ENCODE results near the gene DEFB113.

The DEFB113 gene, protein sequence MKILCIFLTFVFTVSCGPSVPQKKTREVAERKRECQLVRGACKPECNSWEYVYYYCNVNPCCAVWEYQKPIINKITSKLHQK

DNA sequence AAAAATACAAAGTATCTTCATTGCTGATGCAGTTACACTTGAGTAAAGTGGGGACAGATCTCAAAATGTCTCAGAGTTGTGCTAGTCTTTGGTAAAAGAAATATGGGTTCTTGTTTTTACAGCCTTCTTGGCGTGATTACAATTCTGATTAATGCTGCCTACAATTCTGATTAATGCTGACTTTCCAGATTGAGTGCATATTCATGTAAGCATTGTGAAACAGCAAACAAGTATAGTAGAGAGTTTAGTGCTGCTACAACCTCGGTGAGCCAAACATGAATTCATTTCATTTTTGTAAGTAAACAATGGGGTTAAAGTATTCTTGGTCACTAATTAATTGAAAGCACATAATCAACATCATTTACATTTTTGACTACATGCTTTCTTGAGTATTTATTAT, at the start of gene DEFB113:
TSS of gene DEFB113 (minus strand) at position 21 of the 400 bp plus-strand sequence. CDS start at position 21, 0 bp downstream.
- Histone ChIP-seq H3K4me3 (ENCODE audit: low read depth in 1 of 2, low read length in 2 of 2) (no peak within 1 kb of the TSS), H3K9me3 (ENCODE audit: control insufficient read depth in 1 of 2, low read length in 2 of 2) (no peaks in the 10 kb centered on the region), H3K4me1 (ENCODE audit: control insufficient read depth in 1 of 2, insufficient read depth in 2 of 2, low read length in 2 of 2) (no peaks in the 10 kb centered on the region), H3K27ac (ENCODE audit: low read depth, low read length) (no peak within 1 kb of the TSS), H3K9ac (ENCODE audit: low read depth in 1 of 2, low read length in 2 of 2) (no peak within 1 kb of the TSS), H3K36me3 (ENCODE audit: control insufficient read depth in 1 of 2, insufficient read depth in 2 of 2, low read length in 2 of 2) (no peaks in the 10 kb centered on the region), H3K27me3 (ENCODE audit: control insufficient read depth in 1 of 2, insufficient read depth in 2 of 2, low read length in 2 of 2) (no peaks in the 10 kb centered on the region)

DNA sequence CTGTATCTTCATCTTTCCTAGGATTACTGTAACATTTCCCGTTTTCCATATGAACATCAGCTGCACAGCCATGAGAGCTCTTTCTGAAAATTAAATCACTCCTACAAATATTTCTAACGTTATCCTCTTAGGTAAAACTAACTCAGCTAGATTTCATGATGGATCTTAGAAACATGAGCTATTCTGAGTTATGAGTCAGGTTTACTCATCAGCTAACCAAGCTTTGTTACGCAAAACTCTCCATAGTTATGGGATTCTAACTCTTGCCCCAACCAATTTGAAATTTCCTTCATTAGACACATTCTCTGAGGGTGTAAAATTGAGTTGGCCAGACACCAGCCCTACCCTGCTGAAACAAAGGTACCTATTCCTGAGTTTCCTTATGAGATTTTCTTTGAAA, 38.4 kb upstream of the DEFB113 start:
- Histone ChIP-seq H3K27ac (ENCODE audit: low read depth, low read length) (no peak overlapping the region), H3K36me3 (ENCODE audit: control insufficient read depth in 1 of 2, insufficient read depth in 2 of 2, low read length in 2 of 2) (no peaks in the 10 kb centered on the region), H3K9me3 (ENCODE audit: control insufficient read depth in 1 of 2, low read length in 2 of 2) (no peaks in the 10 kb centered on the region), H3K27me3 (ENCODE audit: control insufficient read depth in 1 of 2, insufficient read depth in 2 of 2, low read length in 2 of 2) (no peaks in the 10 kb centered on the region), H3K4me1 (ENCODE audit: control insufficient read depth in 1 of 2, insufficient read depth in 2 of 2, low read length in 2 of 2) (no peaks in the 10 kb centered on the region), H3K4me3 (ENCODE audit: low read depth in 1 of 2, low read length in 2 of 2) (no peak overlapping the region), H3K9ac (ENCODE audit: low read depth in 1 of 2, low read length in 2 of 2) (no peak overlapping the region)

DNA sequence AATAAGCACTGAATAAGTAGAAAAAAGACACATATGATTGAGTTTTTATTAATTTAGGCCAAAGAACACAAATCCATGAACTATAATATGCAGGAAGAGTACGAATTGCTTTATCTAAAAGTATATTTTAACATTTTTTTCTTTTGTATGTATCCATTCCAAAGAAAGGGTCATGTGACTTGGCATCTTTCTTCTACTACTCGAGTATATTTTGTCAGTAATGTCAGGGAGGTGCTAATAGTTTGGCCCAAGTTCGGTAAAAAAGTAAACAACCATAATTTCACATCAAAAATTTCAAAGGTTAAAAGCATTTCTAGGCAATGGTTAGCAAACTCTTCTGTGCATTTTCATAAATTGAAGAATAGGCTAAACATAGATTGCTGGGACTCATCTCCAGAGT, 33.7 kb upstream of the DEFB113 start:
- Histone ChIP-seq H3K9ac (ENCODE audit: low read depth in 1 of 2, low read length in 2 of 2) (no peak overlapping the region), H3K27me3 (ENCODE audit: control insufficient read depth in 1 of 2, insufficient read depth in 2 of 2, low read length in 2 of 2) (no peaks in the 10 kb centered on the region), H3K4me3 (ENCODE audit: low read depth in 1 of 2, low read length in 2 of 2) (no peak overlapping the region), H3K9me3 (ENCODE audit: control insufficient read depth in 1 of 2, low read length in 2 of 2) (no peaks in the 10 kb centered on the region), H3K4me1 (ENCODE audit: control insufficient read depth in 1 of 2, insufficient read depth in 2 of 2, low read length in 2 of 2) (no peaks in the 10 kb centered on the region), H3K27ac (ENCODE audit: low read depth, low read length) (no peak overlapping the region), H3K36me3 (ENCODE audit: control insufficient read depth in 1 of 2, insufficient read depth in 2 of 2, low read length in 2 of 2) (no peaks in the 10 kb centered on the region)

DNA sequence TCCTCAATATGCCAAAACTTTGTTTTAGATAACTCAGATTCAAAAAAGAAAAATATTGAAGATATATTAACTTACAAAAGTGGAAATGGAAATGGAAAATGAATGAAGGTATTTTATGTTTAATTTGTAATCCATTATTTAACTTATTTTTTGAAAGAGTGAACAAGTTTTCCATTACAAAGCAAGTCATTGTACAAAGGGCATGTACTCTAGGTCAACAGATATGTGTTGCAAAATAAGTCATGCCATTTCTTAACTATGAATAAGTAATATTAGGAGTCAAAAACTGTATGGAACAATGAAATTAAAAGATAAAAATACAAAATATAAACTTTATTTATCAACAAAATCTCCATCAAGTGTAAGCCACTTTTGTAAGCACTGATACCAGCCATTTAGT, 25.9 kb upstream of the DEFB113 start:
- Histone ChIP-seq H3K9ac (ENCODE audit: low read depth in 1 of 2, low read length in 2 of 2) (no peak overlapping the region), H3K27me3 (ENCODE audit: control insufficient read depth in 1 of 2, insufficient read depth in 2 of 2, low read length in 2 of 2) (no peaks in the 10 kb centered on the region), H3K9me3 (ENCODE audit: control insufficient read depth in 1 of 2, low read length in 2 of 2) (no peaks in the 10 kb centered on the region), H3K27ac (ENCODE audit: low read depth, low read length) (no peak overlapping the region), H3K36me3 (ENCODE audit: control insufficient read depth in 1 of 2, insufficient read depth in 2 of 2, low read length in 2 of 2) (no peaks in the 10 kb centered on the region), H3K4me1 (ENCODE audit: control insufficient read depth in 1 of 2, insufficient read depth in 2 of 2, low read length in 2 of 2) (no peaks in the 10 kb centered on the region), H3K4me3 (ENCODE audit: low read depth in 1 of 2, low read length in 2 of 2) (no peak overlapping the region)

DNA sequence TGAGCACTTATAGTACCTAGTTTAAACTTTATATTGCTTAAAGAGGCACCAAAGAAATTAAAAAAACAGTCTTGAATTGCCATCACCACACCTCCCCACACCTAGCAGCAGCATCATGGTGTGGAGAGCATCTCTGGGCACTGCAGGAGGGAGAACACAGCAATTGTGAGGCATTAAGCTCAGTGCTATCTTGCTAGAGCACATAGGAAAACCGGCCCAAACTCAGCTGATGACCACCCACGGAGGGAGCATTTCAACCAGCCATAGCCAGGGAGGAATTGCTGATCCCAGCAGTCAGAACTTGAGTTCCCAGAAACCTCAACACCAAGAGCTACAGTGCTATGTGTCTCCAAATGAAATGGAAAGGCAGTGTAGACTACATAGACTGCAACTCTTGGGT, 19.5 kb upstream of the DEFB113 start:
- H3K36me3 ChIP-seq (ENCODE audit: control insufficient read depth in 1 of 2, insufficient read depth in 2 of 2, low read length in 2 of 2): no peaks in the 10 kb centered on the region
- H3K27ac ChIP-seq (ENCODE audit: low read depth, low read length): no peak overlapping the region
- H3K27me3 ChIP-seq (ENCODE audit: control insufficient read depth in 1 of 2, insufficient read depth in 2 of 2, low read length in 2 of 2): no peaks in the 10 kb centered on the region
- H3K9me3 ChIP-seq (ENCODE audit: control insufficient read depth in 1 of 2, low read length in 2 of 2): no peaks in the 10 kb centered on the region
- H3K9ac ChIP-seq (ENCODE audit: low read depth in 1 of 2, low read length in 2 of 2): no peak overlapping the region
- no peaks in the 10 kb centered on the region for H3K4me1 ChIP-seq (ENCODE audit: control insufficient read depth in 1 of 2, insufficient read depth in 2 of 2, low read length in 2 of 2)
- H3K4me3 ChIP-seq (ENCODE audit: low read depth in 1 of 2, low read length in 2 of 2): no peak overlapping the region

DNA sequence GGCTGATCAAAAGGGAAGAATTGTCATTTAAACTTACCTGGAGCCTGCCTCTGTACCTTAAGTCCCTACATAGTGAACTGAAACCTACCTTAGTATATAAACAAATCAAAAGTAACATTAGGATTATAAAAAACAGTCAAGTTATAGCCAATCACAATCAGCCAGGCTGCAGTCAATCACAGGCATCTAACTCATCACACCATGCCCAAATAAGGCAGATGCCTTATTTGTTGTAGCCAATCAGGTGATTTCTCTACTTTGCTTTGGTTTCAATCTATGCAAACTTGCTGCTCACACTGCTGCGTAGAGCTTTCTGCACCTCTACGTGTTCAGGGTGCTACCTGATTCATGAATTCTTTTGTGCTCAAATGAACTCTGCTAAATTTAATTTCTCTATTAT, 18.3 kb upstream of the DEFB113 start:
- Histone ChIP-seq H3K27ac (ENCODE audit: low read depth, low read length) (no peak overlapping the region), H3K9ac (ENCODE audit: low read depth in 1 of 2, low read length in 2 of 2) (no peak overlapping the region), H3K36me3 (ENCODE audit: control insufficient read depth in 1 of 2, insufficient read depth in 2 of 2, low read length in 2 of 2) (no peaks in the 10 kb centered on the region), H3K4me3 (ENCODE audit: low read depth in 1 of 2, low read length in 2 of 2) (no peak overlapping the region), H3K4me1 (ENCODE audit: control insufficient read depth in 1 of 2, insufficient read depth in 2 of 2, low read length in 2 of 2) (no peaks in the 10 kb centered on the region), H3K9me3 (ENCODE audit: control insufficient read depth in 1 of 2, low read length in 2 of 2) (no peaks in the 10 kb centered on the region), H3K27me3 (ENCODE audit: control insufficient read depth in 1 of 2, insufficient read depth in 2 of 2, low read length in 2 of 2) (no peaks in the 10 kb centered on the region)

DNA sequence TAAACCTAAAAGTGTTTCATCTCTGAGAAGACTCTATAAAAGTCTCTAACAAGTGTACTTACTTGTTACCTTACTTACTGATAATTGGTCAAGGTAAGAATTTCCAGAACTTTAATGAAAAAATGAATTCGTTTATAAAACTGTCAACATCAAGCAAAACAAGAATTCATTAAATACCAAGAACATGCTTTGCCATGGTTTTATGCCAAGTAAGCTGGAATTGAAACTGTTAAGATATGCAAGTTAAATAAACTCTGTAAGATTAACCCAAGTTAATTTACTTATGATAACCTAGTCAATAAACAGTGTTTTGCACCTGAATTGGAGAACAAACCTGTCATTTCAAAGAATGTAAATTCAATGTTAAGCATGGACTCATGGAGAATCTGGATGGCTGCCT, 17.1 kb upstream of the DEFB113 start:
- H3K9me3 ChIP-seq (ENCODE audit: control insufficient read depth in 1 of 2, low read length in 2 of 2): no peaks in the 10 kb centered on the region
- H3K27ac ChIP-seq (ENCODE audit: low read depth, low read length): no peak overlapping the region
- H3K36me3 ChIP-seq (ENCODE audit: control insufficient read depth in 1 of 2, insufficient read depth in 2 of 2, low read length in 2 of 2): no peaks in the 10 kb centered on the region
- no peak overlapping the region for H3K4me3 ChIP-seq (ENCODE audit: low read depth in 1 of 2, low read length in 2 of 2)
- no peak overlapping the region for H3K9ac ChIP-seq (ENCODE audit: low read depth in 1 of 2, low read length in 2 of 2)
- no peaks in the 10 kb centered on the region for H3K4me1 ChIP-seq (ENCODE audit: control insufficient read depth in 1 of 2, insufficient read depth in 2 of 2, low read length in 2 of 2)
- no peaks in the 10 kb centered on the region for H3K27me3 ChIP-seq (ENCODE audit: control insufficient read depth in 1 of 2, insufficient read depth in 2 of 2, low read length in 2 of 2)

DNA sequence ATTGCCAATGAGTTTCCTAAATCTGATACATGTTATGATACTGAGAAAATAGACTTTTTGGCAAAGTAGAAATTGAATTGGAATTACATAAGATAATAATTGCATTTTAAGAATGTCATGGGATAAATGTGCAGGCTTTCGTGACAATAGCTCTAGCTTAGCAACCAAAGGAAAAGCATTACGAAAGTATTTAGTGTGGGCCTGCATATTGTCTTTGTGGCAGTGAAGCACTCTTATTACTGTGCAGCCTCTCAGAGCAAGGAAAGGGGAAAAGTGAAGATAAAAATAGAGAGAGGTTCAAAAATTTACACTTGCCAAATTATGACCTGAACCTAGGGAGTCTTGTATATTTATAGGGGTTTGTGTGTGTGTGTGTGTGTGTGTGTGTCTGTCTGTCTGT, 12.6 kb upstream of the DEFB113 start:
- Histone ChIP-seq H3K27me3 (ENCODE audit: control insufficient read depth in 1 of 2, insufficient read depth in 2 of 2, low read length in 2 of 2) (no peaks in the 10 kb centered on the region), H3K36me3 (ENCODE audit: control insufficient read depth in 1 of 2, insufficient read depth in 2 of 2, low read length in 2 of 2) (no peaks in the 10 kb centered on the region), H3K27ac (ENCODE audit: low read depth, low read length) (no peak overlapping the region), H3K4me3 (ENCODE audit: low read depth in 1 of 2, low read length in 2 of 2) (no peak overlapping the region), H3K4me1 (ENCODE audit: control insufficient read depth in 1 of 2, insufficient read depth in 2 of 2, low read length in 2 of 2) (no peaks in the 10 kb centered on the region), H3K9me3 (ENCODE audit: control insufficient read depth in 1 of 2, low read length in 2 of 2) (no peaks in the 10 kb centered on the region), H3K9ac (ENCODE audit: low read depth in 1 of 2, low read length in 2 of 2) (no peak overlapping the region)

DNA sequence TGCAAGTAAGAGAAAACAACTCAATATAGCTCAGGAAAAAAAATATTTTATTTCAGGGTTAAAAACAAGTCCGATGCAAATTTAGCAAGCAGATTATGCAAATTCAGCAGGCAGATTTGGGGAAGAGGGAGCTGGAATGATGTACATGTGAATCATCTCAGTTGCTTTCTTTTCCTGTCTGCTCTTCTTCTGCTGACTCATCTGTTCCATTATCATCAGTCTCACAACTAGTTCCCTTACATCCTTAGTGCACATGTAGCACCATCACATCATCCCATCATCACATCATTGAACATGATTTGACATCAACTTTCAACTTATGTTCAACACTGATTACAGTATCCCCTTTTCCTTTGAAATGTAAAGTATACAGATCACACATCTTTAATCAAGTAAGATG, 11.5 kb upstream of the DEFB113 start:
- H3K9ac ChIP-seq (ENCODE audit: low read depth in 1 of 2, low read length in 2 of 2): no peak overlapping the region
- no peaks in the 10 kb centered on the region for H3K36me3 ChIP-seq (ENCODE audit: control insufficient read depth in 1 of 2, insufficient read depth in 2 of 2, low read length in 2 of 2)
- H3K27ac ChIP-seq (ENCODE audit: low read depth, low read length): no peak overlapping the region
- H3K9me3 ChIP-seq (ENCODE audit: control insufficient read depth in 1 of 2, low read length in 2 of 2): no peaks in the 10 kb centered on the region
- no peaks in the 10 kb centered on the region for H3K27me3 ChIP-seq (ENCODE audit: control insufficient read depth in 1 of 2, insufficient read depth in 2 of 2, low read length in 2 of 2)
- no peak overlapping the region for H3K4me3 ChIP-seq (ENCODE audit: low read depth in 1 of 2, low read length in 2 of 2)
- H3K4me1 ChIP-seq (ENCODE audit: control insufficient read depth in 1 of 2, insufficient read depth in 2 of 2, low read length in 2 of 2): no peaks in the 10 kb centered on the region

DNA sequence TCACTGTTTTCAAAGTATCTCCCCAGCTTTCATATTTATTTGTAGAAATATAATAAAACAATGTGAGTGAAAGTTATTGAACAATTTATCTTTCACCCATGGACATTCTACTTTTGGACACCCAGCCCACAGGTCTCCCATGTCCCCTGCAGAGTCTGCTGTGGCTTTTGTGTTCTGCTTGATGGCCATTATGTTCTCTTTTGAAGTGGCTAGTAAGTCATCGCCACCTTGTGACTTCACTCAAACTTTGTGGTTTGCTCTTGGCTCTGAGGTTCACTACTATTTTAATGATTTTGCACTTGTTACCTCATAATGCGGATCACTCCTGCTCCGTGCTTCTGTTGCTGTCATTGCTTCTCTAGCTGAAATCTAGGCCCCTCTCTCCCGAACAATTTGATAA, 10.2 kb upstream of the DEFB113 start:
- Histone ChIP-seq H3K9me3 (ENCODE audit: control insufficient read depth in 1 of 2, low read length in 2 of 2) (no peaks in the 10 kb centered on the region), H3K4me3 (ENCODE audit: low read depth in 1 of 2, low read length in 2 of 2) (no peak overlapping the region), H3K4me1 (ENCODE audit: control insufficient read depth in 1 of 2, insufficient read depth in 2 of 2, low read length in 2 of 2) (no peaks in the 10 kb centered on the region), H3K36me3 (ENCODE audit: control insufficient read depth in 1 of 2, insufficient read depth in 2 of 2, low read length in 2 of 2) (no peaks in the 10 kb centered on the region), H3K27ac (ENCODE audit: low read depth, low read length) (no peak overlapping the region), H3K27me3 (ENCODE audit: control insufficient read depth in 1 of 2, insufficient read depth in 2 of 2, low read length in 2 of 2) (no peaks in the 10 kb centered on the region), H3K9ac (ENCODE audit: low read depth in 1 of 2, low read length in 2 of 2) (no peak overlapping the region)

Data from duodenal mucosa (tissue), 2 donors.